Sigmoid colon (tissue), 7 donors: ENCODE data around the gene KIDINS220. TPM values are rescaled to one million over a fixed set of nuclear protein-coding genes. Genes with fewer than 3 reads are reported as not detected.

Experiments
- DNase-seq: peaks from one replicate; pipeline ENCODE4 v3.0.0-alpha.2; 2019
- H3K27ac ChIP-seq, 4 donors: fragments of 200-600 bp; sonication (generic); one replicate each; pipeline ENCODE4 v1.5.1; 2016 to 2019; ENCODE audit warnings: mild to moderate bottlenecking in 1 of 4
- H3K27me3 ChIP-seq, 3 donors: fragments of 200-600 bp; sonication (generic); one replicate each; pipeline ENCODE4 v1.5.1; 2019; ENCODE audit warnings: mild to moderate bottlenecking in 1 of 3
- H3K36me3 ChIP-seq, 4 donors: fragments of 200-600 bp; sonication (generic); one replicate each; pipeline ENCODE4 v1.5.1; 2016 to 2019
- H3K4me1 ChIP-seq, 4 donors: fragments of 200-600 bp; sonication (generic); one replicate each; pipeline ENCODE4 v1.5.1; 2017 to 2019
- H3K4me3 ChIP-seq, 4 donors: fragments of 200-600 bp; sonication (generic); one replicate each; pipeline ENCODE4 v1.5.1; 2017 to 2019; ENCODE audit warnings: mild to moderate bottlenecking in 2 of 4, moderate library complexity in 1 of 4
- H3K9me3 ChIP-seq, 4 donors: fragments of 200-600 bp in 3 of 4; sonication (generic) in 3 of 4; one replicate each; pipeline versions ENCODE4 v1.5.1 to v1.6.1; 2013 to 2019
- EP300 ChIP-seq, 4 donors: sonication (generic); formaldehyde crosslinking; IDR thresholded peaks; one replicate each; pipeline ENCODE4 v1.6.1; 2017; ENCODE audit warnings: antibody characterized with exemption in 4 of 4
- POLR2A ChIP-seq, 2 donors: fragments of 450-650 bp; IDR thresholded peaks; one replicate each; pipeline ENCODE4 v1.6.1; 2016; ENCODE audit warnings: antibody characterized with exemption in 2 of 2, mild to moderate bottlenecking in 2 of 2, moderate library complexity in 2 of 2
- POLR2AphosphoS5 ChIP-seq, 4 donors: sonication (generic); formaldehyde crosslinking; IDR thresholded peaks; one replicate each; pipeline ENCODE4 v1.6.1; 2017; ENCODE audit warnings: antibody characterized with exemption in 4 of 4
- WGBS, 2 donors: extraction: QIAGEN DNeasy Blood & Tissue Kit; methylation state at CpG; one replicate each; pipeline ENCODE4 v1.1.7; 2013; 5-methylcytosine and 5-hydroxymethylcytosine counted together
- intact Hi-C: fragments of 100-400 bp; cut with DNase I; formaldehyde crosslinking; loops from one replicate; pipeline ENCODE4 v1.15.1; 2023
- polyA plus RNA-seq, 3 donors: library from polyadenylated mRNA; stranded (reverse); fragments of 200-250 nt; gene quantifications; one replicate each; pipeline ENCODE4 v1.2.3, GENCODE V29; 2013
- total RNA-seq, 4 donors: library from RNA; depleted of rRNA; stranded (reverse); fragments of >200 nt; gene quantifications; one replicate each; pipeline ENCODE4 v1.1.0, GENCODE V29; 2016
- TF ChIP-seq, protein P1 (sequence below), 4 experiments: fragments of 450-650 bp in 3 of 4; fragments of 200-600 bp in 1 of 4; IDR thresholded peaks; one replicate each; pipeline ENCODE4 v1.5.1; 2016 to 2019; ENCODE audit warnings: antibody characterized with exemption in 4 of 4, mild to moderate bottlenecking in 3 of 4, moderate library complexity in 2 of 4
- donor health status: healthy with polysubstance abuse.
- donor health status: Bipolar disorder and iron deficiency.
- donor health status: healthy.

KIDINS220 gene
- total and polyA plus RNA-seq, 7 donors = 3.0 to 111 (median 85.7) TPM

DNA sequence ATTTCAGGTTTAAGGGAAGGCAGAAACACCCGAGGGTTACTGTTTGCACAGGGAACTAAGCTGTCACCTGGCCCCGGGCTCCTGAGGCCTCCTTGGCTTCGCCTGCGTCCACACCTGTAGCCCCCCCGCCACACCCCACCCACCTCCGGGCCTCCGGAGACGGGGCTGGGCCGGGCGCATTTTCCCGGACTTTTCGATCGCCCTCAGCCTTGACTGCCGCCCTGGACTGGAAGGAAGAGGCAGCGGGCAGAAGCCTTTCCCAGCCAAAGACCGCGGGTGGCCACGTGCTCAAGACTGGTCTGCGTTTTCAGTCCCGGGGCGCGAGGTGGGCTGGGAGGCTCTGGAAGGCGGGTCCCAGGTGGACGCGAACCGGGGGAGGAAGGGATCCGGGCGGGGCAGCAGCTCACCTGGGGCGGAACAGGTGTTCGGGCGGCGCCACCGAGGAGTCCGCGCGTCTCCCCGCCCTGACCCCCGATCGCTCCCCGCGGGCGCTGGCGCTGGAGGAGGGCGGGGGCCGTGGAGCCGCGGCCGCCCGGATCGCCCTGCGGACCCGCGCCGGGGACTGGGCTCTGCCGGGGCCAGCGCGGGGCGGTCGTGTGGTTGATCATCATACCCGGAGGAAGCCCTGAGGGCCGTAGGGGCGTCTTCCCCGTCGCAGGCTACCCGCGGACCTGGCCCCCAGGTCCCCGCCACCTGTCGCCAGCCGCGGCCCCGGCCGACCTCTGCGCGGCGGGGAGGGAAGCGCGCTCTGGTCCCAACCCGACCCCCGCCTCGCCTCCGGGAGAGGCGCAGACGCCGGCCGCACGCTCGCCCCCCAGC is 152.3 kb downstream of the KIDINS220 start:
- no peaks in the 10 kb centered on the region for H3K27me3 ChIP-seq
- H3K27ac ChIP-seq = peak overlapping the region; percentile 89 to 96 (median 90)
- WGBS, 2 donors = 1% methylated on average over 87 of the region's 87 CpGs
- H3K4me1 ChIP-seq = peaks cover 0 to 25% (median 20%) of the 10 kb centered on the region in 4 donors
- intact Hi-C loops = loop anchor here (1.0 to 10.0 kb wide), 6 partner anchors 77 to 1588 kb away; no protein-coding TSS in a partner anchor
- TF ChIP-seq, protein P1, sequence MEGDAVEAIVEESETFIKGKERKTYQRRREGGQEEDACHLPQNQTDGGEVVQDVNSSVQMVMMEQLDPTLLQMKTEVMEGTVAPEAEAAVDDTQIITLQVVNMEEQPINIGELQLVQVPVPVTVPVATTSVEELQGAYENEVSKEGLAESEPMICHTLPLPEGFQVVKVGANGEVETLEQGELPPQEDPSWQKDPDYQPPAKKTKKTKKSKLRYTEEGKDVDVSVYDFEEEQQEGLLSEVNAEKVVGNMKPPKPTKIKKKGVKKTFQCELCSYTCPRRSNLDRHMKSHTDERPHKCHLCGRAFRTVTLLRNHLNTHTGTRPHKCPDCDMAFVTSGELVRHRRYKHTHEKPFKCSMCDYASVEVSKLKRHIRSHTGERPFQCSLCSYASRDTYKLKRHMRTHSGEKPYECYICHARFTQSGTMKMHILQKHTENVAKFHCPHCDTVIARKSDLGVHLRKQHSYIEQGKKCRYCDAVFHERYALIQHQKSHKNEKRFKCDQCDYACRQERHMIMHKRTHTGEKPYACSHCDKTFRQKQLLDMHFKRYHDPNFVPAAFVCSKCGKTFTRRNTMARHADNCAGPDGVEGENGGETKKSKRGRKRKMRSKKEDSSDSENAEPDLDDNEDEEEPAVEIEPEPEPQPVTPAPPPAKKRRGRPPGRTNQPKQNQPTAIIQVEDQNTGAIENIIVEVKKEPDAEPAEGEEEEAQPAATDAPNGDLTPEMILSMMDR (IDR thresholded peaks at IDR 0.05) = no peak
- TF ChIP-seq POLR2A (IDR thresholded peaks at IDR 0.05) = peak in 1 of 2 donors; percentile 21
- TF ChIP-seq POLR2AphosphoS5 (IDR thresholded peaks at IDR 0.05) = peak in 3 of 4 donors; percentile 33 to 55 (median 34)
- TF ChIP-seq EP300 (IDR thresholded peaks at IDR 0.05) = no peak
- peak overlapping the region; percentile 70 to 96 (median 86) for H3K4me3 ChIP-seq
- DNase-seq = peak; percentile 83
- H3K36me3 ChIP-seq = no peaks in the 10 kb centered on the region
- no peaks in the 10 kb centered on the region for H3K9me3 ChIP-seq

DNA sequence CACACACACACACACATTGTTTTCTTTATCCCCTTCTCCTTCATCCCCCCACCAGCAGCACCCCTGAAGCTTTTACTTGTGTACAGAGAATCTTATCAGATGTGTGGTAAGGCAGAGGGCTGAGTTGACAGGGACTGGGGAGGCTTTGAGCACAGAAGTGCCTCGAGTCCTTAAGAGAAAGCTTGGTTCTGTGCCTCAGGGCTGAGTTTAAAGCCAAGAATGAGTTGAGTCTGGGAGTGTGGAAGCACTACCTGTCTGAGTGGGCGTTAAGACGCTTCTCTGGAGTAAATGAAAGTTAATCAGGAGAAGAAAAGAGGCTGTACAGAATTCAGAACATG is 152.9 kb downstream of the KIDINS220 start:
- 4 to 24% methylated on average over 3 of the region's 3 CpGs for WGBS, 2 donors
- DNase-seq = no peak
- intact Hi-C loops = loop anchor here (2.0 to 10.0 kb wide), 3 partner anchors 380 to 1258 kb away; no protein-coding TSS in a partner anchor
- Histone ChIP-seq H3K27me3 (no peaks in the 10 kb centered on the region), H3K4me3 (peak overlapping the region; percentile 70 to 96 (median 86)), H3K36me3 (no peaks in the 10 kb centered on the region), H3K9me3 (no peaks in the 10 kb centered on the region), H3K4me1 (peaks cover 0 to 30% (median 26%) of the 10 kb centered on the region in 4 donors), H3K27ac (peak overlapping the region; percentile 89 to 96 (median 90))
- TF ChIP-seq, protein P1 (IDR thresholded peaks at IDR 0.05) = no peak
- TF ChIP-seq EP300 (IDR thresholded peaks at IDR 0.05) = no peak
- peak in 2 of 4 donors; percentile 10 to 55 for TF ChIP-seq POLR2AphosphoS5 (IDR thresholded peaks at IDR 0.05)
- no peak for TF ChIP-seq POLR2A (IDR thresholded peaks at IDR 0.05)

DNA sequence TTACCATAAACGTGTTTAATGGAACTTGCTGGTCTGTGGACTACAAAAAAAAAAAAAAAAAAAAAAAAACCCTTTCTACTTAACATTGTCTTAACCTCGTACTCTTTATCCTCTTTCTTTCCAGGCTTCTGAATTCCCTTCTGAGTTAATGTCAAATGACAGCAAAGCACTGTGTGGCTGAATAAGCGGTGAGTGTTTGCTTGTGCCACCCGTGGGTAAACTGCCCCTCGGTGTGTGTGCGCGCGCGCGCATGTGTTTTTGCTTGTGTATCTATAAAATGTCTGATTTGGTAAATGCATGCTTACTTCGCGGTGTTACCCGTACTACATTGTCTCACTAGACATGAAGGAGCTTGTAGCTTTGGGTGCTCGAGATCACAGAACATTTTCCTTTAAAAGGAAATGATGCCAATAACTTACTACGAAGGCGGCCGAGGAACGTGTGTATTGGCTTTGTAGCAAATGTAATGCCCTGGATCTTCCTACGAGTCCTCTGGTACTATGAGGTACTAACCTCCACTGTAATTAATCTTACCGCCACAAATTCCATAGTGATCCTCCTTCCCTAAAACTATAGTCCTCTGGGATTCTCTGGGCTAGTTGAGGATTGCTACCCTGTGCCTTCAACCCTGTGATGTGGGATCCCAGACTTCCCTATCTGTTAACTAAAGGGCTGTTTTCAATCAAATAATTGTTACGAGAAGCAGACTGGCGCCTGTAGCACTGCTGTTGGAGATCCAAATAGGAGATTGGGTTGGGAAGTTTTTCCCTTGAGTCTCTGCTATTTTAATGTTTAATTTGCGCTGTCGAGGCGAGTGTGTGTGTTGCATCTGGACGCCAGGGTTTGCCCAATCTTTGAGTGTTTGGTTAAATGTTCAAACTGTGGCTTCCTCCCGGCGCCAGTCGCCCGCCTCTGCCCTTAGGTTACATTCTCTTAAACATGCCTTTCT is 154.4 kb downstream of the KIDINS220 start:
- no peaks in the 10 kb centered on the region for H3K36me3 ChIP-seq
- DNase-seq = peak; percentile 74
- H3K4me1 ChIP-seq = peaks cover 0 to 39% (median 28%) of the 10 kb centered on the region in 4 donors
- WGBS, 2 donors = 0 to 1% methylated on average over 30 of the region's 30 CpGs
- intact Hi-C loops = loop anchor here (5.0 to 10.0 kb wide), 2 partner anchors 378 to 536 kb away; no protein-coding TSS in a partner anchor
- peak overlapping the region; percentile 70 to 96 (median 86) for H3K4me3 ChIP-seq
- TF ChIP-seq POLR2A (IDR thresholded peaks at IDR 0.05) (no peak), POLR2AphosphoS5 (IDR thresholded peaks at IDR 0.05) (peak; percentile 15 to 75 (median 54))
- peak overlapping the region; percentile 89 to 96 (median 90) for H3K27ac ChIP-seq
- H3K27me3 ChIP-seq = no peaks in the 10 kb centered on the region
- H3K9me3 ChIP-seq = no peaks in the 10 kb centered on the region

DNA sequence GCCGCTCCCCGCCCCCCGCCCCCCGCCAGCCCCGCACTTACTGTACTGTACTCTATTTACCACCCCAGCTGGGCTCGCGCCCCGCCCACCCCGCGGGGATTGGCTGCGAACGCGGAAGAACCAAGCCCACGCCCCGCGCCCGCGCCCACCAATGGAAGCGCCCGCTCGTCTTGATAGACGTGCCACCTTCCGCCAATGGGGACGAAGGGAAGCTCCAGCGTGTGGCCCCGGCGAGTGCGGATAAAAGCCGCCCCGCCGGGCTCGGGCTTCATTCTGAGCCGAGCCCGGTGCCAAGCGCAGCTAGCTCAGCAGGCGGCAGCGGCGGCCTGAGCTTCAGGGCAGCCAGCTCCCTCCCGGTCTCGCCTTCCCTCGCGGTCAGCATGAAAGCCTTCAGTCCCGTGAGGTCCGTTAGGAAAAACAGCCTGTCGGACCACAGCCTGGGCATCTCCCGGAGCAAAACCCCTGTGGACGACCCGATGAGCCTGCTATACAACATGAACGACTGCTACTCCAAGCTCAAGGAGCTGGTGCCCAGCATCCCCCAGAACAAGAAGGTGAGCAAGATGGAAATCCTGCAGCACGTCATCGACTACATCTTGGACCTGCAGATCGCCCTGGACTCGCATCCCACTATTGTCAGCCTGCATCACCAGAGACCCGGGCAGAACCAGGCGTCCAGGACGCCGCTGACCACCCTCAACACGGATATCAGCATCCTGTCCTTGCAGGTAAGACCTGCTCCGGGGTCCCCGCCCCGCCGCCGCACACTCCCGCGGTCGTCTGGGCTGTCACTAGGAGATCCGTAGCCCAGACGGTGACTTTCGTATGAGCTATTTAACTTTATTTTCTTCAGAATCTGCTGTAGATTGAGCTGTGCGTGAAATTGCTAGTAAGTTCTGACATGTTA is 155.4 kb downstream of the KIDINS220 start, which contains the start of gene ID2:
ID2 (plus strand) TSS at position 271 of the 907 bp plus-strand sequence; CDS start at position 381, 110 bp downstream.
- H3K4me3 ChIP-seq = peak within 1 kb of the TSS; percentile 70 to 96 (median 86)
- H3K36me3 ChIP-seq = no peaks in the 10 kb centered on the region
- intact Hi-C loops = loop anchor here (5.0 to 10.0 kb wide), 2 partner anchors 377 to 535 kb away; no protein-coding TSS in a partner anchor
- peak within 1 kb of the TSS; percentile 90 to 99 (median 98) for H3K27ac ChIP-seq
- no peaks in the 10 kb centered on the region for H3K27me3 ChIP-seq
- peaks cover 0 to 49% (median 33%) of the 10 kb centered on the region in 4 donors for H3K4me1 ChIP-seq
- TF ChIP-seq POLR2A (IDR thresholded peaks at IDR 0.05) (peak; percentile 99 to 100), POLR2AphosphoS5 (IDR thresholded peaks at IDR 0.05) (peak; percentile 99 to 100 (median 100))
- TF ChIP-seq, protein P1 (IDR thresholded peaks at IDR 0.05) = no peak
- WGBS, 2 donors = 0 to 1% methylated on average over 65 to 68 of the region's 70 CpGs
- H3K9me3 ChIP-seq = no peaks in the 10 kb centered on the region
- DNase-seq = peak; percentile 100
